ENCODE results near the gene FAM229A. TPM values are rescaled to one million over a fixed set of nuclear protein-coding genes. Genes with fewer than 3 reads are reported as not detected.

Gene FAM229A
- total RNA-seq, 2 donors from 2014 or later, result 4.4 to 5.4 TPM

DNA sequence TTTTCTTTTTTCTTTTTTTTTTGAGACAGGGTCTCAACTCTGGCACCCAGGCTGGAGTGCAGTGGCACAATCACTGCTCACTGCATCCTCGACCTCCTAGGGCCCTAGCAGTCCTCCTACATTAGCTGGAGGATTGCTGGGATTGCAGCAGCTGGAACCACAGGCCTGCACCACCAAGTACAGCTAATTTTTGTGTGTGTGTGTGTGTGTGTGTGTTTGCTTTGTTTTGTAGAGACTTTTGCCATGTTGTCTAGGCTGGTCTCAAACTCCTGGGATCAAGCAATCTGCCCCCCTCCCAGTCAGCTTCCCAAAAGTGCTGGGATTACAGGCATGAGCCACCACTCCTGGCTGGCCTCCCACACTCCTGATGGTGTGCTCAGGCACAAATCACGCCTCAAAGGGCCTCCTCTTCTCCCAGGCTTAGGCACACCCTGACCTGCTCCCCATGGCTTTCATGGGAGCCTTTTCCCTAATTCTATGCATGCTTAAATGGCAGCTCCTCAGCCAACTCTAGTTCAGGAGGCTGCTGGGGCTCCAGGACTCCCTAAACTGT, 9.4 kb downstream of the FAM229A start:
- no peak for DNase-seq (ENCODE audit: low spot score)
- intact Hi-C loops (cut with DNase I), result no loop called here

- intact Hi-C loops (cut with DNase I), result no loop called here
These were observed 10.0 kb downstream of the FAM229A start for GRCh38 chr1:32352239-32352745.

DNA sequence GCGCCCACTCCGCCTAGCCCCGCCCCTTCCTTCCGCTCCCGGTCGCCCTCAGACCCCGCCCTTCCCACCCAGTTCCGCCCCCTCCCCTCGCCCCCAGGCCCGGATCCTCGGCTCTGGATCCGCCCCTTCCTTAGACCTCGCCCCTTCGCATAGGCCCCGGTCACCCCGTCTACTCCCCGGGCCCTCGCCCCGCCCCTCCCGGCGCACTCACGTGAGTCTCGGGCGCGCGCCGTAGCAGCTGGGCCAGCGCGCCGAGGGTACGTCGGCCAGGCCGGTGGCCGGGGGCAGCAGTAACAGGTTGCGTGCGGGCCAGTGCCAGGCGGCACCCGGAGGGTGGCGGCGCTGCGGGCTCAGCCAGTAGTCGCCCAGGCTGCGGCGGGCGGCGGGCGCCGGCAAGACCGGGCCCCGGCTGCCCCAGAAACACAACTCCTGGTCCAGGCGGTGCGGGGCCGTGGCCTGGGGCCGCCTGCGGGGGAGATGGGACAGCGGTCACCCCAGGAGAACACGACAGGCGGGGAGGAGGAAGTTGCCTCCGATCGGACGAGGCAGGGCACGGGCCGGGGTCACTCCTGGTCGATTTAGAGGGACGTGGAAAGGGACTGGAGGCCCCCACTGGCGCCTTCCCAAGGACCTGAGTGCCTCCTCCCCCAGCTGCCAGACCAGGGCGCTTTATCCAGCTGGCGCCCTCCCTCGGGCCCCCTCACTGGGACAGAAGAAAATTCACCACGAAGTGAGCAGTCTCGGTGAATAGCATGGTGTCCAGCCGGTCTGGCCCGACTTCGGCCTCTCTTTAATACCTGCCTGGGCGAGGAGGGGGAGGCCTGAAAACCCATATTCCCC, 10.7 kb downstream of the FAM229A start:
- intact Hi-C loops (cut with DNase I), result no loop called here
- DNase-seq (ENCODE audit: low spot score), result peak; percentile 98

More at GRCh38 chr1:32352239-32352745, 10.0 kb downstream of the FAM229A start:
- DNase-seq (ENCODE audit: low spot score), result no peak

GRCh38 chr1:32350785-32351398, 11.4 kb downstream of the FAM229A start:
- intact Hi-C loops (cut with DNase I), result no loop called here
- peak; percentile 94 for DNase-seq (ENCODE audit: low spot score)

- peak; percentile 86 for DNase-seq (ENCODE audit: low spot score)
- intact Hi-C loops (cut with DNase I), result no loop called here
These were observed 13.0 kb downstream of the FAM229A start for GRCh38 chr1:32349211-32349708.

- no peak for DNase-seq (ENCODE audit: low spot score)
- intact Hi-C loops (cut with DNase I), result no loop called here
These were observed 15.6 kb downstream of the FAM229A start for GRCh38 chr1:32346532-32347157.

- intact Hi-C loops (cut with DNase I), result no loop called here
- no peak for DNase-seq (ENCODE audit: low spot score)
These were observed 16.9 kb downstream of the FAM229A start for GRCh38 chr1:32345289-32345827.

DNA sequence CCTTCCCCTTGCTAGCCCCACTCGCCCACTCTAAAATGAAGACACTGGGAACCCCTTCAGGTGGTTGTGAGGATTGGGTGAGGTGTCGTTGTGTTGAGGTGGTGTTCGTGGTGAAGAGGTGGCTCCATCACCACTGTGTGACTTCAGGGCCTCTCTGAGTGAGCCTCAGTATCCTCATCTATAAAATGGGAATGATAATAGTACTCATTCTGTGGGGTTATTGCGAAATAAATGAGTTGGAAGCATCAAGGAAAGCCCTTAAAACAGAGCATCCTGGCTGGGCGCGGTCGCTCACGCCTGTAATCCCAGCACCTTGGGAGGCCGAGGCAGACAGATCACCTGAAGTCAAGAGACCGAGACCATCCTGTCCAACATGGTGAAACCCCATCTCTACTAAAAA, 19.6 kb downstream of the FAM229A start:
- intact Hi-C loops (cut with DNase I), result no loop called here
- DNase-seq (ENCODE audit: low spot score), result no peak

- intact Hi-C loops (cut with DNase I), result no loop called here
- no peak for DNase-seq (ENCODE audit: low spot score)
These were observed 20.3 kb downstream of the FAM229A start for GRCh38 chr1:32341971-32342370.

- DNase-seq (ENCODE audit: low spot score), result no peak
These were observed 21.0 kb downstream of the FAM229A start for GRCh38 chr1:32341186-32341757.

GRCh38 chr1:32339363-32339978, 22.8 kb downstream of the FAM229A start:
- DNase-seq (ENCODE audit: low spot score), result no peak
- intact Hi-C loops (cut with DNase I), result no loop called here

More at GRCh38 chr1:32341186-32341757, 21.0 kb downstream of the FAM229A start:
- intact Hi-C loops (cut with DNase I), result no loop called here

GRCh38 chr1:32338637-32339145, 23.6 kb downstream of the FAM229A start:
- DNase-seq (ENCODE audit: low spot score), result no peak
- intact Hi-C loops (cut with DNase I), result no loop called here

GRCh38 chr1:32337855-32338636, 24.2 kb downstream of the FAM229A start:
- DNase-seq (ENCODE audit: low spot score), result no peak
- intact Hi-C loops (cut with DNase I), result no loop called here

GRCh38 chr1:32336963-32337675, 25.2 kb downstream of the FAM229A start:
- DNase-seq (ENCODE audit: low spot score), result no peak
- intact Hi-C loops (cut with DNase I), result no loop called here

DNA sequence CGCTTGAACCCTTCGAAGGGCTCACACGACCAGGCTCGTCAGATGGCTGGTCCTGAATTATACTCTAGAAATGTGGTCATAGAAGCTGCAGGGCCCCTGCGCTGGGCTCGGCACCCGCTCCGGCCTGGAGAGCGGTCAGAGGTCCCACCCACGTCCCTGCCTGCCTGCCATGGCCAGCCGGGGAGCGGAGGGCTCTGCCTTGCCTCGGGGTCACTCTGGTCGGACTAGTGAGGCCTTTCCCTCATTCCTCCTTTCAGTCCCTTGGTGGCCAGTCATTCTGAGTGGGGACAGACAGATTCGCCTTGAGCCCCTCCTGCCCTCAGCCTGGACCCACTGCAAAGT, 25.7 kb downstream of the FAM229A start:
- no peak for DNase-seq (ENCODE audit: low spot score)
- intact Hi-C loops (cut with DNase I), result no loop called here

DNA sequence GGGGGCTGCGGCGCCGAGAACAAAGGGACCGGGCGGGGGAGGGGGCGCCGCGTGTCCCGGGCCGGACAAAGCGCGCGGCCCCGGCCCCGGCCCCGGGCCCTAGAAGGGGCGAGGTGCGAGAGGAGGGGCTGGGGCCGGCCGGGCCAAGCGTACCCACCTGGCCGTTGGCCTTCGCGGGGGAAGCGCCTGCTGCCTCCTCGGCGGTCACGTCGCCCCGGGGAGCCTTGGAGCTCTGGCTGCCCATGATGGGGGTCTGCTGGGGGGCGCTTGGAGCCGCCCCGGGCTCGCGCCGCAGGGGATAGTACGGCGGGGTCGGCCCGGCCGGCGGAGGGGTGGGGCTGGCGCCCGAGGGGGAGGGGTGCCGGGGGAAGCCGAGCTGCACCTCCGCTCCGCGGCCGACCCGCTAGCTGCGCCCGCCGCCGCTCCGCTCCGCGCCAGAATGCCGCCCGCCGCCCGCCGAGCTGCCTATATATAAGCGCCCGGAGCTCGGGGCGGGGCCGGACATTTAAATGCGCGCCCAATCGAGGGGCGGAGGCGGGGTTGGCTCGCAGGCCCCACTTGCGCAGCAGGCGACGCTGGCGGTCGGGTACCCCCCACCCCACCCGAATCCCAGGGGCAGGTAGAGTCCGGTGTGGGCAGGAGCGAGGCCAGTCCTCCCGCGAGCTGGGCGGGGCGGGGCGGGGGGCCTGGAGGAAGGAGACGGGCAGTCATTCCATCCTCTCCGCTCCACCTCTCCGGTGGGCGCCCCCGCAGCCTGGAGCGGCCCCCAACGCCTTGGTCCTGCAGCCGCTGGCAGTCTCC, 26.3 kb downstream of the FAM229A start, which contains the start of gene MARCKSL1:
MARCKSL1 (minus strand) TSS at position 444 of the 801 bp plus-strand sequence; CDS start at position 244, 200 bp downstream.
- DNase-seq (ENCODE audit: low spot score), result peak; percentile 94
- intact Hi-C loops (cut with DNase I), result no loop called here

DNA sequence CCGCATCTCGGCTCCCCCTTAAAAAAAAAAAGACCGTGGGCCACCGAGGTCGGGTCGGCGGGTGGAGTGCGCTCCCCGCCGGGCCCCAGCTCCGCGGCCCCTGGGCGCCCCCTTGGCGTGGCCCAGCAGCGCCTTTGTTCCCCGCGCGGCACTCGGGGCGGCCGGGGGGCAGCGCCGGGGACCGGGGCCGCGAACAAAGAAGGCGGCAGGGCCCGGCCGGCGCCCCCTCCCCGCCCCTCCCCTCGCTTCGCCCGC, 26.8 kb downstream of the FAM229A start:
- intact Hi-C loops (cut with DNase I), result no loop called here
- DNase-seq (ENCODE audit: low spot score), result no peak
